ENCODE results near the gene TSG101. TPM values are rescaled to one million over a fixed set of nuclear protein-coding genes. Genes with fewer than 3 reads are reported as not detected.

TSG101 gene, protein sequence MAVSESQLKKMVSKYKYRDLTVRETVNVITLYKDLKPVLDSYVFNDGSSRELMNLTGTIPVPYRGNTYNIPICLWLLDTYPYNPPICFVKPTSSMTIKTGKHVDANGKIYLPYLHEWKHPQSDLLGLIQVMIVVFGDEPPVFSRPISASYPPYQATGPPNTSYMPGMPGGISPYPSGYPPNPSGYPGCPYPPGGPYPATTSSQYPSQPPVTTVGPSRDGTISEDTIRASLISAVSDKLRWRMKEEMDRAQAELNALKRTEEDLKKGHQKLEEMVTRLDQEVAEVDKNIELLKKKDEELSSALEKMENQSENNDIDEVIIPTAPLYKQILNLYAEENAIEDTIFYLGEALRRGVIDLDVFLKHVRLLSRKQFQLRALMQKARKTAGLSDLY
- polyA plus RNA-seq (ENCODE audit: insufficient read length in 4 of 4): 100 to 1,000 TPM; 131 to 152 (median 147) TPM

DNA sequence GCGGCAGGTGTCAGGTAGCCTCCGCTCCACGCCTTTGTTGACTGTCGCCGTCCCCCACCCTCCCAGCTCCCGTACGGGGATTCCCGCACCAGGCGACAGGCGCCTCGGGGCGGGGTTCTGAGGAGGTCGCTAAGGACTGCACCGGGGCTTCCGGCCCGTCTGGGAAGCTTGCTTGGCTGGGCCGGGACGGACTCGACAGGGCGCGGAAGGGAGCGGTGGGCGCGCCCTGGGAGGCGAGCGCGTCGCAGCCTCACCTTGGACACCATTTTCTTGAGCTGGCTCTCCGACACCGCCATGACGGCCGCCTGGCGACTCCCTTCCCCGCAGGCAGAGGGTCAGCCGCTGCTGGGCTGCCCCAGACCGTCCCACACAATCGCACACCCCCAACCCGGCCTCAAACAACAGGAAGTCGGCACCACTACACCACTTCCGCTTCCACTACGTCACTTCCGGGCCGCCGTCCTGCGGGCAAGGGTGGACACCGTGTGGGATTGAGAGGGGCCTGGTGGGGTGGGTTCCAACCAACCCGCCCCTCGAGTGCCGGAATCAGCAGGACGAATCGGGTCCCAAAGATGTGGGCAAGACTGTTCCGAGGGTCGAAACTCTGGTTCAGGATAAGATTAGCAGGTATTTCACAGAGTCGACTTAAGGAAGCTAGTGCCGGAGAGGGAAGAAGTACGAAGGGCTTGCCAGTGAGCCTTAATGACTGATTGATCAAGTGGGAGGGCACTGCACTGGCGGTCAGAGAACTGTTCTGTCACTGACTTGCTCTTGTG is at the start of gene TSG101:
Gene TSG101 (minus strand): TSS at position 422 of the 776 bp plus-strand sequence. CDS start 126 bp downstream, at position 296.
- DNase-seq (ENCODE audit: low read depth in 4 of 4, low spot score in 3 of 4): peak; percentile 94 to 95 (median 94)

DNA sequence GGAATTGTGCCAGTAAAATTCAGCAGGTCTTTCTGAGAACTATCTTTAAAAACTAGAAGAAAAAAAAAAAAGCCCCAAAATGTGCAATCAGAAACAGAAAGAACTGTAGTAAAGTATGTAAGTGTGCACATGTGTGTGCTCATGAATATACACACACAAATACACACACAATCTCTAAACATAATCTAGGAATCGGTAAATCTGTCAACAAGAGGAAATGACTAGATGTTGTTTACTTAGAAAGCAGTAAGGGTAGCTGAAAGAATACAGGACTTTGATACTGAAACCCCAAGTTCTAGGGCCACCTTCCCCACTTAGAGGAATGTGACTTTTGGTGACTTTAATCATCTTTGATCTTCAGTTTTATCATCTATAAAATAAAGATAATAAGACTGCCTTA is 48.6 kb upstream of the TSG101 start:
- no peak for DNase-seq (ENCODE audit: low read depth in 4 of 4, low spot score in 3 of 4)

DNA sequence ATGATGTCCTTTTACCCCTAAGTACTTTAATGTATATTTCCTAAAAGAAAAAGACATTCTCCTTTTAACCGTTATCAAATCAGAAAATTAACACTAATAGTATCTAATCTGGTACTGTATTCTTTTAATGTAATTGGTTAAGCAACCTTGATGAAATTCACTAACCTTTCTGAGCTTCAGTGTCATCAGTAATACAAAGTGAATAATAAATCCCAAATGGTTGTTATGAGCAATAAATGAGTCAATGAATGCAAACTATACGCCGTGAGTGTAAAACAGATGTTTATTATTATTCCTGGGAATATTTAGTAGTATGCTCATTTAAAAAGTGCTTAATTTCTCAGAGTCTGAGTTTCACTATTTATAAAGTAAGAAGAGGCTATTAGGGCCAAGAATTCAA is 40.3 kb upstream of the TSG101 start:
- no peak for DNase-seq (ENCODE audit: low read depth in 4 of 4, low spot score in 3 of 4)

DNA sequence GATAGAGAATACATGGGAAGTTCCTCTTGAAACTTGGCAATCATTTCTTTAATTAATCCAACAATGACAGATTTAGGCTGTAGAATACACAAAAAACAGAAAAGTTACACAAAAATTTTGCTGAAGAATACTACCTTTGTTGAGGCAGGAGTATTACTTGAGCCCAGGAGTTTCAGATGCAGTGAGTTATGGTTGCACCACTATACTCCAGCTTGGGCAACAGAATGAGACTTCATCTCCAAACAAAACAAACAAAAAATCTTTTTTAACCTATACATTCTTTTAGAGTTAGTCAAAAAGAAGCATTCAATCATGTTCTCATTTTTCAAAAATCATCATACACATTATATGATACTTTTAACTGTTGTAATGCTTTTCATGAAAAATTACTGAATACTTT is 39.7 kb upstream of the TSG101 start:
- DNase-seq (ENCODE audit: low read depth in 4 of 4, low spot score in 3 of 4): no peak

DNA sequence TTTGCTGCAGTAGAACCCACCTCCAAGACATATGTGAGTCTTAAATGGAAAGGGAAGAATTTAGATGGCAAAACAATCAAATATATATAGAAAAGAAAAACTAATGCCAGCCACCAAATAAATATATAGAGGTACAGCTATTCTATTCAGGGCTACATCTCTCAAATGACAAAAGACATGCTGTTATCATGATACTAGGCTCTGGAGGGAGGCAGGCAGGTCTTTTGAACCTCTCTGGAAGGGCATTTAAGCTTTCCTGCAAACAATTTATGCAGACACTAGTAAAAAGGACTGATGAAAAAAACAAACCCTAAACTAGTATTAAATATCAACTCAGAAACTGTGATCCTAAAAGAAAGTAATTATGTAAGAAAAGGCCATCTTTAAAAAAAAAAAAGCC is 37.4 kb upstream of the TSG101 start:
- no peak for DNase-seq (ENCODE audit: low read depth in 4 of 4, low spot score in 3 of 4)

DNA sequence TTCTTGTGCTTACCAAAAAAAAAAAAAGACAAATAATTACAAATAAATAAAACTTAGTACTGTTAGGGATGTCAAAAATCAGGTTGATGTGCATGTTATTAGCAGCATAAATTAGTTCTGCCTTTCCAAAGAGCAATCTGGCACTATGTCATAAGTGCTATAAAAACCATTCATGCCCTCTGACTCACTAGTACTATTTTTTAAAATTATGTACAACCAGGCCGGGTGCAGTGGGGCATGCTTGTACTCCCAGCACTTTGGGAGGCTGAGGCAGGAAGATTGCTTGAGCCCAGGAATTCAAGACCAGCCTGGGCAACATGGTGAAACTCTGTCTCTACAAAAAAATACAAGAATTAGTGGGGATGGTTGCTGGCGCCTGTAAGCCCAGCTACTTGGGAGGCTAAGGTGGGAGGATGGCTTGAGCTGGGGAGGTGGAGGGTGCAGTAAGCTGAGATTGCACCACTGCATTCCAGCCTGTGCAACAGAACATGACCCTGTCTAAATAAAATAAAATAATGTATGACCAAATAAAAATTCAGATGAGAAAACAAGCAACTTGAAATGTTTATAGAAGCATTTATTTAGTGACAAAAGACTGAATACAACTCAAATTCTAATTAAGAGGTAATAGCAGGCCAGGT is 36.5 kb upstream of the TSG101 start:
- no peak for DNase-seq (ENCODE audit: low read depth in 4 of 4, low spot score in 3 of 4)

DNA sequence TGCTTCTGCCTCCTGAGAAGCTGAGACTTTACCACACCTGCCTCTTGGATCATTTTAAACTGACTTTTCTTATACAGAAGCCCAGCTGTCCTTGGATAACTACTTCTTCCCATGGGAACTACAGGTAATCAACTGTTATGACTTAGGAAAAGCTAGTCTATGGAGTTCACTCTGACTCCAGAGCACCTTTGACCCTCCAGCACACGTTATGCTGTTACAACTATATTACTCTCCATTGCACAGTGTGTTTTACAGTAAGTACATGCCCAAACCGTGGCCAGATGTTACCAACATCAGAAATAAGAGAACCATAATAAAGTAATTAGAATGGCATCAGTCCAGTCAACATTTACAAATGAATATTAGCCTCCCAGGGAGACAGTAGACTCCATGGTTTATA is 21.3 kb upstream of the TSG101 start:
- no peak for DNase-seq (ENCODE audit: low read depth in 4 of 4, low spot score in 3 of 4)

DNA sequence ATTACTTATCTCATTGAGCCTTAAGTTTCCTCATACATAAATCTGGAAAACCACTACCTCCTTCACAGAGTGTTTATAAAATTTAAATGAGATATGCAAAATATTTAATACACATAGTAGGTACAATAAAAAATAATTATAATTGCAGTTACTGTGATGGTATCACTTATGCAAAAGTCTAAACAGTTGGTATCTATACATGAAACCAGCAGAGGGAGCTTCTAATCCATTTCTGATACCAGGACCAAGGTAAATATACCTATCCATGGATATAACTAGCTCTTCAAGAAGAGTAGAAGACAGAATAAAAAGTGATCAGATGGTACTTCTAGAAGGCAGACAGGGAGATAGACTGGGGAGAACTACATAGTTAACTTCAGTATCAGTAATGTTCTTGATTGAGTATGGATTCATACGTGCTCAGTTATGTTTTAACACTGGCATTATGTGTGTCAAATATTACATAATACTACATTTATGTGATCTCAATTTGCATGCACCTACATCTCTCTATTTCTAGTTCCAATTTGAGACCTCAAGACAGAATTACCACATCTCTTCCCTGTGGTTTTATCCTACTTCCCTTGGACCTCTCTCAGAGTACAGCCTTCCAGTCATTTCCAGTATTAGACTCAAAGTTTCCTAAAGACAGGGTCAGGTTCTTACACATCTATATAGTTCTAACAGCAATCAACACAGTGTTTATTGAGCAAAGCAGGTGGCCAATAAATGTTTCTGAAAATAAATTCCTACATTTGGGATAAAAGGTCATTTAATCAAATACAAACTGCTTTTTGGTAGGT is 13.7 kb upstream of the TSG101 start:
- DNase-seq (ENCODE audit: low read depth in 4 of 4, low spot score in 3 of 4): no peak

DNA sequence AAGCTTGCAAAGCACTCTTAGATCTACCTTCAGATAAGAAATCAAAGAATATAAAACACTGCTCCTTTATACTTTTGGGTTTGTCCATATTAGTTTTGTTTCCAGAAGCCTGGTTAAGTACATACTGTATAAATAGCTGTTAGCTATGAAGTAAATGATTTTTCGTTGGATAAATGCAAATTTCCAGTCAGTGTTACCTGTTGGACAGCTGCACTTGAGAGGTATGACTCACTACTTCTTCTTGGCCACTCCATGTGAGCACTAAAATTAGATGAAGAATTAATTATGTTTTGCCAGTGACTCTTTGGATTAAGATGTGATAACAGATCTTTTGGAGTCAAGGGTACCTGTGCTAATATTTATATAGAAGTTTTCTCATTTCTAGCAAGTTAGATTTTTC is 9.5 kb upstream of the TSG101 start:
- DNase-seq (ENCODE audit: low read depth in 4 of 4, low spot score in 3 of 4): no peak

DNA sequence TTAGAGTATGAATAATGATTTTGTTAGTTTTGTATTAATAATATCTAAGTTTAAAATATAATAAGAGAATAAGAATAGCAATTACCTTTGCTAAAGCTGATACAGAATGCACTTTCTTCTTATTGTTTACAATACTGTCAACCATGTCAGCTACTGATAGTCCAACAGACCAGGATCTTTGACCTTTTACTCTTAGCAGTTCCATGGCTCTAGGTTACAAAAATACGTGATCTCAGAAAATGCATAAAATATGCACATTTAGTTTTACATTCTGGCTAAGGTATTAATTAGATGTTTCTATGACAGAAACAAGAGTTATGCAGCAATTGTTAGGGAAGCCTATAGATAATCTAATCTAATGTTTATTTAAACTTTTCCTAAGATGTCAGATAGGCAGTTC is 7.5 kb upstream of the TSG101 start:
- no peak for DNase-seq (ENCODE audit: low read depth in 4 of 4, low spot score in 3 of 4)

DNA sequence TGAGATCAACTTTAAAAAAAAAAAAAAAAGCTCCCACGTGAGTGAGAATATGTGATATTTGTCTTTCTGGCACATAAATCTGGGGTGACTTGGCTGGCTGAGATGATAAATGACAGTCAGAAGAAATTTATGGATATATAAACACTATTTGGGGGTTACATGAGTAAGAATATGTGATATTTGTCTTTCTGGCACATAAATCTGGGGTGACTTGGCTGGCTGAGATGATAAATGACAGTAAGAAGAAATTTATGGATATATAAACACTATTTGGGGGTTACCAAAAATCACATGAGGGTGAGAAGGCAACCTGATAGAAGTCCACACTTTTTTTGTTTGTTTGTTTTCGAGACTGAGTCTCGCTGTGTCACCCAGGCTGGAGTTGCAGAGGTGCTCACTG is 6.6 kb upstream of the TSG101 start:
- DNase-seq (ENCODE audit: low read depth in 4 of 4, low spot score in 3 of 4): no peak

DNA sequence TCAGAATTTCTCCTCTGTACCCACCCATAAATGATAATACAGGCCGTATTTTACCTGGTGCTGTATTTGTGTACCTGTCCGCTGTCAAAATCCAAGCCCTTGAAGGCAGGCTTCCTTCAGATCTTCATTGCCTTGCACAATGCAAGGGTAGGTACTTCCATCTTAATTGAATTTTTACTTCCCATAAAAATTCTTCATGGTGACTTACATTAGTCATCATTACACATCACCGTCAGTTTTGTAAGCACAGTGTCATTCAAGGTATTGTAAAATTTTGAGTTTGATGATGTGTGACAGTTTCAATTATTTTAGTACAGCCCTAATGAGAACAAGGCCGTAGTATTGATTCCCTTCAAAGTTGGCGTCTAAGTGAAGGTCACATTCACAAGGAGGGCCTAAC is 770 bp upstream of the TSG101 start:
- DNase-seq (ENCODE audit: low read depth in 4 of 4, low spot score in 3 of 4): peak in 1 of 4 donors; percentile 5

DNA sequence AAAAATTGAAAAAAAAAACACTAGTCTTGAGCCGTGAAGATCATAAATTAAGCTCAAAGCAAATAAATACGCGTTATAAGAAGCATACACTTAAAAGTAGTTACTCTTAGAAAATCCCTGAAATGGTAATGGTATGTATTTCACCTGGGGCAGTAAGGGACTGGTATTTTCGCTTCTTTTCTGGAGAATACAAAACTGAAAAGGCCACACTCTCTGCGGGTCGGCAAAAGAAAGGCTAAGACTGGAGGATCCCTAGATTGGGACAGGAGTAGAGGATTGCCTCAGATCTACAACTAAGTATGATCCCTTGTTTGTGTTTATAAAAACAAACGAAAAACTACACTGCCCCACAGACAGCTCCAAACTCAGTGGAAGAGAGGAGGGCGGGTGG is 617 bp downstream of the TSG101 start:
- DNase-seq (ENCODE audit: low read depth in 4 of 4, low spot score in 3 of 4): no peak

DNA sequence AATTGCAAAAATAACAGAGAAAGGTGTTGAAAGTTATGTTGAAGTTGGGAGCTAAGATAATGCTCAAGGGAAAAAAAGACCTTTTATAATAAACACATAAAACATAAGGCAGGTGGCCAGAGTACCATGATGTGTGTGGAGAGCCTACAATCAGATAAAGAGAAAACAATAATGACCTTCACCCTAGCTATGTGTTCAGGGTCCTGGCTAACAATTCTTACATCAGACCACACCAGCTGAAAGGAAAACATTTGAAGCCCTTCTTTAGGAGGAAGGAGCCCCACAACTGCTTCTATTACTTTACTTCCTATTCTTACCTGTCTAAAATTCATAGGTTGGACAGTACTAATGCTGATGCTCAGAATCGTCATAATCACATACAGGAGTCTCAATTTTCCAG is 2.5 kb downstream of the TSG101 start:
- no peak for DNase-seq (ENCODE audit: low read depth in 4 of 4, low spot score in 3 of 4)

DNA sequence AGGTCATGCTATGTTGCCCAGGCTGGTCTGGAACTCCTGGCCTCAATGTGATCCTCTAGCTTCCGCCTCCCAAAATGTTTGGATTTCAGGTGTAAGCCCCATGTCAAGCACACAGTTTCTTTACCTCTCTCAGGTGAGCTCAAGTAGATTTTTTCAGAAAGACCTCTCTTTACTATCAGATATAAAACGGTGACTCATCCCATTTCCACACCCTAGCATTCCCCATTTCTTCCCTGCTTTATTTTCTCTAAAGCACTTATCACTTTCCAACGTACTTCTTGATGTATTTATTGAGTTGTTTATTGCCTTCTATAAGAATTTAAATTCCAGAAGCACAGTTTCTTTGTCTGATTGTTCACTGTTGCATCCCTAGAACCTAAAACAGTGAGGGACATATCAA is 3.7 kb downstream of the TSG101 start:
- DNase-seq (ENCODE audit: low read depth in 4 of 4, low spot score in 3 of 4): no peak

DNA sequence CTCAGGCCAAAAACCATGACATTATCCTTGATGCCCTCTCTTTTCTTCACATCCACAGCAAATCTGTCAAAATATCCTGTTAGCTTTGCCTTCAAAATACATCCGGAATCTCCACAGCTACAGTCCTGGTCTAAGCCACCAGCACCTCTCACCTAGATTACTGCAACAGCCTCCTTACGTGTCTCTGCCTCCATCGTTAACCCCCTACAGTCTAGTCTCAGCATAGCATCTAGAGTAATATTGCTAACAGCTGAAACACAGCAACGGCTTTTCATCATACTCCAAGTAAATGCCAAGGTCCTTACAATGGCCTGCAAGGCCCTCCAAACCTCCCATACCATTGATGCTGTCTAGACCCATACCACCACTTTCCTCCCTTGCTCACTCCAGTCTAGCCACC is 4.4 kb downstream of the TSG101 start:
- DNase-seq (ENCODE audit: low read depth in 4 of 4, low spot score in 3 of 4): no peak

DNA sequence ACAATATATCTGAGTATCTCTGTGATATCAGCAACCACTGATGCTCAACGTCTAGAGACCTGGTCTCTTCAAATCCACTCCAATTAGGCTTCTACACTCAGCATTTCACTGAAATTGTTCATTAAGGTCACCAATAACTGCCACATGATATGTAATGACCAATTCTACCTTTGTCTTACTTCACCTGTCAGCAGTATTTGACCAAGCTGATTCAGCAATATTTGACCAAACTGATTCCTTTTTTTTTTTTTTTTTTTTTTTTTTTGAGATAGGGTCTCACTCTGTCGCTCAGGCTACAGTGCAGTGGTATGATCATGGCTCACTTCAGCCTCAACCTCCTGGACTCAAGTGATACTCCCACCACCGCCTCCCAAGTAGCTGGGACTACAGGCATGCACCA is 5.6 kb downstream of the TSG101 start:
- DNase-seq (ENCODE audit: low read depth in 4 of 4, low spot score in 3 of 4): no peak

DNA sequence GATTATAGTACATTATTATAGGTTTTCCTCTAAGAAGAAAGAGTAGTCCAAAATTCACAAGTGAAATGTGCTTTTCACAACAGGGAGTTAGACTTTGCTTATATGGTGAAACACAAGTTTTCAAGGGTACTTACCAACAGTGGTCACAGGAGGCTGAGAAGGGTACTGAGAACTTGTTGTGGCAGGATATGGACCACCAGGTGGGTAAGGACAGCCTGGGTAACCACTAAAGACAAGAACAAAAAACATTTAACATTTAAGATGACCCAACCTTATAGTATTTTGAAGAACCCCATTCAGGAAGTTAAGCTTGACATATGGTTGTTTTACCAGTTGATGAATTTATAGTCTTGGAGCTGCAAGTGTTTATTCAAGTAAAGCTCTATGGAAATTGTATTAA is 24.4 kb downstream of the TSG101 start:
- DNase-seq (ENCODE audit: low read depth in 4 of 4, low spot score in 3 of 4): no peak

DNA sequence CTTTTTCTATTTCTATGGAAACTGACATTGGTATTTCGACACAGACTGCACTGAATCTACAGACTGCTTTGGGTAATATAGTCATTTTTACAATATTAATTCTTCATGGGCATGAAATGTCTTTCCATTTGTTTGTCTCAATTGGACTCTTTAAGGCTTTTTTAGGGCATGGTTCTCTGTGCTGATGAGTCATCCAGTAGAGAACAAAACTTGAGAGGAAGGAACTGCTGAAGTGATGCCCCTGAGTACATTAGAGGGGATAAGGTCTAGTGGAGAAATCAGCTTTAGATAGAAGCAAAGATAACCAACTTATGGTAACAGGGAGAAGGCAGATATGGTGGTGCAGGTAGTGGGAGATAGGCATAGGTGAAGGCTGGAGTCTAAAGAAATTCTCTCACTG is 25.1 kb downstream of the TSG101 start:
- DNase-seq (ENCODE audit: low read depth in 4 of 4, low spot score in 3 of 4): no peak

DNA sequence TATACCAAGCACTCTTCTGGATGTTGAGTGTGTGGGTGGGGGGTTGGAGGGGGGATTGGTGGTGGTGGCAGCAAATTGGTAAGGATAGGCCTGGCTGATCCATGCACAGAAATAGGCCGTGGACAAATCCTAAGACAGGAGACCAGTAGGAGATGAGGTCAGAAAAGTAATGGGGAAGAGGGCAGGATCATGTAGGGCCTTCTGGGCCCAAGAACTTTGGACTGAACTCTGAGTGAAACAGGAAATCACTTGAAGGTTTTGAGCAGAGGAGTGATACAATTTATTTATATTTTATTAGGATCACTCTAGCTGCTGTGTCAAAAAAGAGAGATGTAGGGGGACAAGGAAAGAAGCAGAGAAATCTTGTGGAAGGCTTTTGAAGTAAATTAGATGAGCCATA is 28.7 kb downstream of the TSG101 start:
- DNase-seq (ENCODE audit: low read depth in 4 of 4, low spot score in 3 of 4): no peak

DNA sequence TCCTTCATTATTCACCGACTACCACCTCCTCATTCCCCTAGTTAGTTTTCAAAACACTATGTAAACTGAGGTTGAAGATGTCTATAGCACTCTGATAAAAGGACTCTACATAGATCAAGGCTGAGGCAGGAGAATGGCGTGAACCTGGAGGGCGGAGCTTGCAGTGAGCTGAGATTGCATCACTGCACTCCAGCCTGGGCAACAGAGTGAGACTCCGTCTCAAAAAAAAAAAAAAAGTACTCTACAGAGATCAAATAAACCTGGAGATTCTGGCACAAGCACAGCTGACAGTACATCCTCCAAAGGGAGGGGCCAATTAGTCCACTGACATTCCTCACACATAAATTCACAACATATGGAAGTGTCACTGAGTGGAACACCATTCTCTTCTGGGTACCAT is 31.0 kb downstream of the TSG101 start:
- DNase-seq (ENCODE audit: low read depth in 4 of 4, low spot score in 3 of 4): no peak
